Activated T-cell treated with anti-CD3 and anti-CD28 coated beads for 48 hours (primary cell): Measurements from ENCODE around the gene RPL27A.
"Not testable (repeated sequence)": the region's sequence is repeated elsewhere in the genome, so short reads cannot be mapped to it uniquely, and the experiment has no call there.

Source experiments
- DNase-seq: peaks from one replicate; pipeline ENCODE4 v3.0.0-alpha.2; 2020; ENCODE audit warnings: low read depth

The RPL27A gene

GRCh38 chr11:8682303-8683114, at the start of gene RPL27A, which contains the start of gene TRIM66:
Gene RPL27A (plus strand): TSS chr11:8682792. CDS start chr11:8682814, 22 bp downstream.
Gene TRIM66 (minus strand): TSS chr11:8682665. CDS start chr11:8672274, 10,391 bp downstream.
- peak; percentile 98 for DNase-seq

- no peak for DNase-seq
Observed at GRCh38 chr11:8634498-8634897, 48.1 kb upstream of the RPL27A start.

GRCh38 chr11:8636127-8636526, 46.5 kb upstream of the RPL27A start:
- DNase-seq = no peak

- DNase-seq = no peak
Observed at GRCh38 chr11:8638300-8638699, 44.3 kb upstream of the RPL27A start.

GRCh38 chr11:8639655-8640054, 42.9 kb upstream of the RPL27A start:
- DNase-seq = no peak

GRCh38 chr11:8640267-8640906, 42.2 kb upstream of the RPL27A start:
- no peak for DNase-seq

GRCh38 chr11:8641332-8641731, 41.3 kb upstream of the RPL27A start:
- DNase-seq = no peak

GRCh38 chr11:8642196-8642841, 40.3 kb upstream of the RPL27A start:
- no peak for DNase-seq

GRCh38 chr11:8646873-8647272, 35.7 kb upstream of the RPL27A start:
- no peak for DNase-seq

- no peak for DNase-seq
Observed at GRCh38 chr11:8649361-8649760, 33.2 kb upstream of the RPL27A start.

GRCh38 chr11:8650401-8650990, 32.1 kb upstream of the RPL27A start:
- no peak for DNase-seq

GRCh38 chr11:8652140-8652539, 30.5 kb upstream of the RPL27A start:
- DNase-seq = no peak

- DNase-seq = no peak
Observed at GRCh38 chr11:8654503-8654902, 28.1 kb upstream of the RPL27A start.

GRCh38 chr11:8656291-8656690, 26.3 kb upstream of the RPL27A start:
- no peak for DNase-seq

- no peak for DNase-seq
Observed at GRCh38 chr11:8658321-8659057, 24.1 kb upstream of the RPL27A start.

GRCh38 chr11:8661001-8661795, 21.4 kb upstream of the RPL27A start:
- no peak for DNase-seq

- no peak for DNase-seq
Observed at GRCh38 chr11:8665222-8665621, 17.4 kb upstream of the RPL27A start.

GRCh38 chr11:8670081-8670480, 12.5 kb upstream of the RPL27A start:
- not testable (repeated sequence) for DNase-seq

- DNase-seq = no peak
Observed at GRCh38 chr11:8671193-8671612, 11.4 kb upstream of the RPL27A start.

GRCh38 chr11:8671651-8672062, 10.9 kb upstream of the RPL27A start:
- no peak for DNase-seq

GRCh38 chr11:8672346-8672745, 10.2 kb upstream of the RPL27A start:
- no peak for DNase-seq
